Hematopoietic multipotent progenitor cell treated with erythropoietin and hydrocortisone succinate and interleukin-3 and kit ligand, for 17 days (in vitro differentiated cells): ENCODE measurements around the gene NSUN5.
"Not testable (repeated sequence)": the region's sequence is repeated elsewhere in the genome, so short reads cannot be mapped to it uniquely, and the experiment has no call there.

Experiments
- DNase-seq: peaks from one replicate; pipeline ENCODE4 v3.0.0-alpha.2; 2015; ENCODE audit warnings: low spot score

Gene NSUN5

DNA sequence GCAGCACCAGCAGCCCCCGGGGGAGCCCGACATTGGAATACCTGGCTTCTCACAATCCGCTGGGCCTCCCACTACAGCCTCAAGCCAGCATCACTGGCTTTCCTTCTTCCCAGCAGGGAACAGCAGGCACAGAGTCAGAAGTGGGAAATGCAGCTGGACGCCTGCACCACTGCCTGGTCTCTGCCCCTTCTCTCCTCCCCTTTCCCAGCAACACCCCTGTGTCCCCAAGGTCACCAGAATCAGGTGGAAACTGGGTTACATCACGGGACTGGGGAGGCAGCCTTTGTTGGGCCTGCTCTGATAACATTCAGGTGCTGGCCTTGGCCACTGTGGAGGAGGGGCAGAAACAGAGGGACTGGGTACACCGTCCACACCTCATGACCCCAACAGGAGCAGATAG, 16.8 kb upstream of the NSUN5 start:
- not testable (repeated sequence) for DNase-seq

DNA sequence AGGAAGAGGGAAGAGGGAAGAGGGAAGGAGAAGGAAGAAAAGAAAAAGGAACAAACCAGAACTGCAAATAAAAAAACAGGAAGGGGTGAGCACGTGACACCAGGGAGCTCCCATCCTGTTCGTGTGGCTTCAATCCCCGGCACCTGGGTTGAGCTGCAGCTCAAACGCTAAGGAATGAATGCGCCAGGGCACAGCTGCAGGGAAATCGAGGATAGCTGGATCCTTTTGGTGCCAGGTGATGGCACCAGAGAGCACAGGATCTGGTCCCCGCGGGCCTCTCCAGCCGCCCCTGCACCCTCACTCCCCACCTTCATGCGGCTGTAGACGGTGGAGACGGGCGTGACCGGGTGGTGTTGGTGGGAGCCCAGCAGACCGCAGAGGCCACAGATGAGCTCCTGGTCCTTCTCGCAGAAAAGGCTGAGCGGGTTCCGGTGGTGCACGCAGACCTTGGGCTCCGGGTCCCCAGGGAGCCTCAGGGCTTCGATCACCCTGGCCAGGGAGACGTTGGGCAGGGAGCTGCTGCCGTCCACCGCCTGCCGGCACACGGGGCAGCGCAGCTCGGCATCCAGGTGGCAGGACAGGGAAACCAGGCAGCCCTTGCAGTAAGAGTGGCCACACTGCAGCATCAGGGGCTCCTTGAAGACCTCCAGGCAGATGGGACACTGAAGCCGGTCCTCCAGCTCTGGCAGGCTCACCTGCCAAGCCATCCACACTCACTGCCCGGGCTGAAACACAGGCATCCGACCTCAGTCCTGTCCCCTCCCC, 15.6 kb upstream of the NSUN5 start:
- not testable (repeated sequence) for DNase-seq

GRCh38 chr7:73323434-73324080, 14.9 kb upstream of the NSUN5 start:
- not testable (repeated sequence) for DNase-seq

DNA sequence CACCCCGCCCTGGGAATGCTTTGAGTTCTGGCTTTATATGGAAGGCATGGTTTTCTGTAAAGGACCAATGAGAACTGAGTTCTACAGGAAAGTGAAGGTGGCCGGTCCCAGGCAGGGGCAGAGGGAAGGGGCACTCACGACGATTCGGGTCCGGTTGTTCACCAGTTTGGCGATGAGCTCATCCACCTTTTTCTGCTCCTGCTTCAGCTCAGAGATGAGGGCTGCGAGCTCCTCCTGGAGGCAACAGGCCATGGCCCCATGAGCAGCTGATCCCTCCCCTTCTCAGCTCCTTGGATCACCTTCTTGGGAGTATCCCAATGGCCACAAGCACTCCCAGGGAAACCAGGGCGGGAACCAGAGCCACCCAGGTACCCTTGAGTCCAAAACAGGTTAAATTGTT, 11.4 kb upstream of the NSUN5 start:
- DNase-seq: not testable (repeated sequence)

DNA sequence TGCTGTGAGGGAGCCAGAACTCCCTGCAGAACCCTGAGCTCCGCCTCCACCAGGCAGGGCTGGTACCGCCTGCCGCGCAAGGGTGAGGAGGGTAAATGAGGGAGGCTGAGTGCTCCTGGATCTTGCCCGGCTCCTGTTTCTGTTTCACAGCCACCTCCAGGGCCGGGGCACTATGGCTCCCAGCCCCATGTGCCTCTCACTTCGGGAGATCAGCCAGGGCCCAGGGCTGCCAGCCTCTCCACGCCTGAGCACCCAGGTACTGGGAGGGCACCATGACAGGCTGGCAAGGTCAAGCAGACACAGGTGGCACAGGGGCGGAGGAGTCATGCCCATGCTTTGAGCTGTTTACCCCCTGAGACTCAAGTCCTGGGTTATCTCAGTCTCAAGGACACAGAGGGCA, 10.9 kb upstream of the NSUN5 start:
- DNase-seq: not testable (repeated sequence)

- not testable (repeated sequence) for DNase-seq
Measured at GRCh38 chr7:73318656-73319204, 10.1 kb upstream of the NSUN5 start.

DNA sequence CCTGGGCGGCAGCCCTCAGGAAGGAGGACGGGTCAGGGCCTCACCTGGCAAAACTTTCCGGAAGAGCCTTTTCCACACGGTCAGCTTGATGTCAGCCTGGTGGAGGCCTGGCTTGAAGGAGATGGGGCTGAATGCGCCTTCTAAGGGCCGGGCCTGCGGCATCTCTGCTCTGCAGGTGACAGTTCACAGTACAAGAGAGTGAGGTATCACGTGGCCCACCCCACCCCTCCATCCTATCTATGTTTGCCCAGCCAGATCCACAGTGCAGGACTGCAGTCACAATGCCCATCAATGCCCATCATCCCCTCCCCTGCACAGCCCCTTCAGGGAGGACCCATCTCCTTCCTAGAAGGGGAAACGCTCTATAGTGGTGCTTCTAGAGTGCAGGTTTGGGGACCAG, 7.9 kb upstream of the NSUN5 start:
- DNase-seq: no peak

GRCh38 chr7:73314271-73314670, 5.6 kb upstream of the NSUN5 start:
- DNase-seq: no peak

- no peak for DNase-seq
Measured at GRCh38 chr7:73313521-73313906, 4.9 kb upstream of the NSUN5 start.

DNA sequence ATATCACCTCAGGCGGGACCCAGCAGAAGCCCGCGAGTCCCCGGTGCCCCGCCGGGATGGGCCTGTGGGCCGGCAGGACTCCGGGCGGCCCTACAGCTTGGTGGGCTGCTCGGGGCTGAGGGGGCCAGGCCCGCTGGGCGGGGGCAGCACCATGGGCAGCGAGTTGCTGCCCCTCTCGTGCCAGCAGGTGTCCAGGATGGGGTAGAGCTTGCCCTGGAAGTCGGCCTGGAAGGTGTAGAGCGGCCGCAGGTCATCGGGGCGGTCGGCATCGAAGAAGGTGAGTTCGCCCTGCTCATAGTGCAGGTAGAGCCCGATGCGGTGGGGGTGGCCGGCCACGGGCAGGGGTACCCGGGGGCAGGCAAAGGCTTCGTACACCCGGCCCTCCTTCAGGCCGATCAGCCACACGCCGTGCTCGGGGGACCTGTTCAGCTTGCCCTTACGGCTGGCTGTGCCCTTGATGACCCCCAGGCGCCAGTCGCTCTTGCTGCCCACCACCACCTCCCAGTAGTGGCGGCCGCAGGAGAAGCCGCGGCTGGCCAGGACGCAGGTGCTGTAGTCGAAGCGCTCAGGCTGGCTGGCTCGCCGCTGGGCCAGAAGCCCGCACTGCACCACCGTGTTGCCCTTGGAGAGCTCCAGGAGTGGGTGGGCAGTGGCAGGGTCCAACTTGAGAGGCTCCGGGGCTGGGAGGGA, 4.3 kb upstream of the NSUN5 start:
- no peak for DNase-seq

- not testable (repeated sequence) for DNase-seq
Measured at GRCh38 chr7:73311421-73311820, 2.8 kb upstream of the NSUN5 start.

DNA sequence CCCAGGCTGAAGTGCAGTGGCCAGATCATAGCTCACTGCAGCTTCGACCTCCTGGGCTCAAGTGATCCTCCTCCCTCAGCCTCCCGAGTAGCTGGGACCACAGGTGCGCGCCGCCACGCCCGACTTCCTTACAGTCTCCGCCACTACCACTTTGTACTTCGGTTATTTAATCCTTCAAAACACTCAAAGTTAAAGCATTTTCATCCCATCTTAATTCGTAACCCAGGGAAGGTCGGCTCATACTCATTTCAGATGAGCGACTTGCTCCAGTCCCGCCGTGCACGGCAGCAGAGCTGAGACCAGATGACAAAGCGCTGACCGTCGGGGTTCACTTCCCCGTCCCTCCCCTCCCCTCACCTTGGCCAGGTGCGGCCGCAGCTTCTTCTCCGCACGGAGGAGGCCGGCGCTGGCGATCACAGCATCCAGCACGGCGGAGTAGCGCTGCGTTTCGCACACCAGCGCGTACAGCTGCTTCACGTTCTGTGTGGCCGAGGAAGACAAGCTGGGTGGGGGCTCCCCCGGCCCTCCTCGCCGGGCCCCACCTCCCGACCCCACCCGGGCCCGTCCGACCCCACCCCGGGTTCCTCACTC, 457 bp downstream of the NSUN5 start:
- DNase-seq: no peak

DNA sequence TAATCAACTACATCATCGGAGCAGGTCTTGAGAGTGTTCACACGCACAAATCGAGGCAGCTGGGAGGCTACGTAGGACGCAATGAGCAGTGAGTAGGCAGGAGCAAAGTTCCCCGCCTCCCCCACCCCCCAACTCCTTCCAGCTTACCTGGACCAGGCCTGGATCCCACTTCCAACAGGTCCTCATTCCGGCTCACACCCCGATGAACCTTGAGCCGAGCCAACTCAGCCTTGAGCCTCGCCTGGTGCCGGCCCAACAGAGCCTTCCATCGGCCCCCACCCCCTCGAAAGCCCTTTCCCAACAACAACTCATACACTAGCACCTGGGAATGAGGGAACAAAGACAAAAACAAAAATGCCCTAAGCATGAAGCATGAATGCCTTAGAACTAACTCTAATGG, 1.2 kb downstream of the NSUN5 start:
- no peak for DNase-seq

DNA sequence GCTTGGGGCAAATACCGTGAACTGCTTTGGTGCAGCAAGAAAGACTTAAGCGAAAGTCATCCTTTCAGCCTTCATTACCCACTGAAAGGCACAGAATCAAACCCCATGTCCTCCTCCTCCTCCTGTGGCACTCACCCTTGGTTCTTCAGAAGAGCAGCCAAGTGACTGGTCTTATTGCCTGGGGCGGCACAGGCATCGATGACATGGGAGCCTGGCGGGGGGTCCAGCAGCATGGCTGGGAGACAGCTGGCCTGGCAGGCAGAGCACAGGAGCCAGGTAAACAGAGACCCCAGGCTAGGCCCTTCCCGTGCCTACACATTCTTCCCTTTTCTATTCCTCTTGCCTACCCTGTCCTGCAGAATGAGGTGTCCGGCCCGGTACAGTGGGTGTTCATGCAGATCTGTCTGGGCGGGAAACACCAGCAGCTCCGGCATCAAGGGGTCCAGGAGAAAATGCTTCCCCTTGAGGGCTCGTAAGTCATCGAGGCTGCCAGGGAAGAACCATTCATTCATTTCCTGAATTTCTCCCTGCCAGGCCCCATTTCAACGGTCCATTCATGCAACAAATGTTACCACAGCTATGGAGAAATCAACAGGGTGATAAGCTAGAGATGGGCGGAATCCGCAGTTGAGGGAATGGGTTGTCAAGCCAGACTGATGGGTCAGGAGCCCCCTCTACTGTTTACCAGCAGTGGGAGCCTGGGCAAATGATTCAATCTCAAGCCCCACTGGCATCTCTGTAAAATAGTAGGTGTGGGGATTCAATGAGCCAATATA, 3.8 kb downstream of the NSUN5 start:
- not testable (repeated sequence) for DNase-seq

GRCh38 chr7:73304071-73304470, 4.6 kb downstream of the NSUN5 start:
- DNase-seq: no peak

GRCh38 chr7:73303546-73303945, 5.1 kb downstream of the NSUN5 start:
- DNase-seq: no peak

- not testable (repeated sequence) for DNase-seq
Measured at GRCh38 chr7:73302846-73303245, 5.8 kb downstream of the NSUN5 start.

DNA sequence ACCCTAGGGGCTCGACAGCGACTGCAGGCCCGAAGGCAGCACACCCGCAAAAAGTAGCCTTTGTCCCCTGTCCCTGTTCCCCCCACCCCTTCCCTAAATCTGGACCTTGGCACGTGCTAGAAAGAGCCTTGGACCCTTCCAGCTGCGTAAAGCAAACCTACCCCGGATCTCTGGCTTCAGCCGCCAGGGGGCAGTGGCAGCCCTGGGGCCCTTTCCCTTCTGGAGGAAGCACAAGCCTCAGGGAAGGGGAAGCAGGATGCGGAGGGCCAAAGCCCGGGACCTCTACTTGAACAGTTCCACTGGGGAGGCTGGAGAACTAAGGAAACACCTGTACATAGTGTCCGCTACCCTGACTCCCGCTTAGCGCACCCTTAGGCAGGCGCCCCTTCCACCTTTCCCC, 7.5 kb downstream of the NSUN5 start:
- not testable (repeated sequence) for DNase-seq

- not testable (repeated sequence) for DNase-seq
Measured at GRCh38 chr7:73299812-73300211, 8.8 kb downstream of the NSUN5 start.

GRCh38 chr7:73297706-73298105, 10.9 kb downstream of the NSUN5 start:
- DNase-seq: not testable (repeated sequence)

DNA sequence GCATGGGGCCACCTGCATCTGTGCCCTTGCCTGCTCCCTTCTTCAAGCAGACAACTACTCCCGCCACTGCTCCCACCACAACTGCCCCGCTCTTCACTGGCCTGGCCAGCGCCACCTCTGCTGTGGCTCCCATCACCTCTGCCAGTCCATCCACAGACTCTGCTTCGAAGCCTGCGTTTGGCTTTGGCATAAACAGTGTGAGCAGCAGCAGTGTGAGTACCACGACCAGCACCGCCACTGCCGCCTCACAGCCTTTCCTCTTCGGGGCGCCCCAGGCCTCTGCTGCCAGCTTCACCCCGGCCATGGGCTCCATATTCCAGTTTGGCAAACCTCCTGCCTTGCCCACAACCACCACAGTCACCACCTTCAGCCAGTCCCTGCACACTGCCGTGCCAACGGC, 11.4 kb downstream of the NSUN5 start:
- DNase-seq: not testable (repeated sequence)

GRCh38 chr7:73277210-73277609, 31.4 kb downstream of the NSUN5 start:
- not testable (repeated sequence) for DNase-seq
